IMR-90 (cell line): ENCODE results near the gene RPL27A. TPM values are rescaled to one million over a fixed set of nuclear protein-coding genes. Genes with fewer than 3 reads are reported as not detected.

Source experiments
- ATAC-seq: fragments of 200-7000 bp; cut with Tn5 transposase; 2 replicates; pipeline ENCODE4 v1.9.1; 2020; ENCODE audit warnings: low read depth, mild to moderate bottlenecking, moderate library complexity
- BruUV-seq: library from RNA; stranded (reverse); fragments of 400-500 nt; replicated peaks from 2 replicates; lab custom pipeline; 2021; lab: Mats Ljungman, UMichigan
- CTCF ChIA-PET: fragments of 300-600 bp; formaldehyde crosslinking; extraction: SDS; loops from one replicate; lab custom pipeline; 2021; ENCODE audit warnings: antibody characterized with exemption; lab: Yijun Ruan, JAX
- POLR2A ChIA-PET: fragments of 300-600 bp; sonication (Branson Sonifier 250); formaldehyde crosslinking; loops from one replicate; lab custom pipeline; 2022; ENCODE audit warnings: antibody characterized with exemption; ENCODE audit not compliant: unreplicated experiment; lab: Charles Lee
- DNase-seq: peaks from one replicate; pipeline ENCODE4 v3.0.0; 2013
- H2AFZ ChIP-seq: replicated peaks from 2 replicates; pipeline ENCODE3; 2013; ENCODE audit warnings: low read length, mild to moderate bottlenecking; ENCODE audit not compliant: poor library complexity
- H2AK5ac ChIP-seq: 2 replicates; pipeline ENCODE4 v1.6.1; 2013; ENCODE audit warnings: low read depth, low read length, inconsistent platforms
- H2AK9ac ChIP-seq: replicated peaks from 2 replicates; pipeline ENCODE3; 2013; ENCODE audit warnings: mild to moderate bottlenecking, low read depth, low read length, moderate library complexity; ENCODE audit not compliant: poor library complexity
- H2BK120ac ChIP-seq: 2 replicates; pipeline ENCODE4 v1.6.1; 2013; ENCODE audit warnings: low read depth, low read length, inconsistent platforms
- H2BK15ac ChIP-seq: 3 replicates; pipeline ENCODE4 v1.6.1; 2013; ENCODE audit warnings: low read depth, low read length, inconsistent platforms
- H2BK20ac ChIP-seq: 2 replicates; pipeline ENCODE4 v1.6.1; 2013; ENCODE audit warnings: low read depth, mild to moderate bottlenecking, inconsistent platforms, low read length, moderate library complexity
- H2BK5ac ChIP-seq: 2 replicates; pipeline ENCODE4 v1.6.1; 2013; ENCODE audit warnings: mild to moderate bottlenecking, low read depth, low read length, inconsistent platforms; ENCODE audit not compliant: poor library complexity, severe bottlenecking
- H3K14ac ChIP-seq: replicated peaks from 2 replicates; pipeline ENCODE4 v1.6.1; 2013; ENCODE audit warnings: low read depth, low read length, inconsistent platforms
- H3K18ac ChIP-seq: 2 replicates; pipeline ENCODE4 v1.6.1; 2013; ENCODE audit warnings: low read depth, low read length, control low read depth
- H3K23ac ChIP-seq: 2 replicates; pipeline ENCODE4 v1.6.1; 2013; ENCODE audit warnings: low read depth, low read length, inconsistent platforms
- H3K27ac ChIP-seq: 2 replicates; pipeline ENCODE4 v1.5.1; 2013; ENCODE audit warnings: mild to moderate bottlenecking, control low read depth, low read length; ENCODE audit not compliant: insufficient read depth
- H3K27me3 ChIP-seq: 2 replicates; pipeline ENCODE4 v1.6.1; 2013; ENCODE audit warnings: low read length; ENCODE audit not compliant: control insufficient read depth, insufficient read depth
- H3K36me3 ChIP-seq: 2 replicates; pipeline ENCODE4 v1.6.1; 2013; ENCODE audit warnings: low read length, mixed read lengths; ENCODE audit not compliant: control insufficient read depth, insufficient read depth
- H3K4ac ChIP-seq: 2 replicates; pipeline ENCODE4 v1.6.1; 2013; ENCODE audit warnings: low read depth, low read length, inconsistent platforms
- H3K4me1 ChIP-seq: 2 replicates; pipeline ENCODE4 v1.6.1; 2013; ENCODE audit warnings: low read length, mixed read lengths; ENCODE audit not compliant: control insufficient read depth, insufficient read depth
- H3K4me2 ChIP-seq: 2 replicates; pipeline ENCODE4 v1.6.1; 2013; ENCODE audit warnings: low read depth, mild to moderate bottlenecking, control low read depth, low read length, moderate library complexity
- H3K4me3 ChIP-seq: 2 replicates; pipeline ENCODE4 v1.5.1; 2013; ENCODE audit warnings: low read depth, mild to moderate bottlenecking, control low read depth, low read length, moderate library complexity; ENCODE audit not compliant: insufficient read depth
- H3K56ac ChIP-seq: 2 replicates; pipeline ENCODE4 v1.6.1; 2013; ENCODE audit warnings: low read length, inconsistent platforms; ENCODE audit not compliant: insufficient read depth; ENCODE audit errors: extremely low read depth
- H3K79me1 ChIP-seq, 2 experiments: 2 replicates each; pipeline ENCODE4 v1.6.1; 2013; ENCODE audit warnings: low read length in 2 of 2, inconsistent platforms in 1 of 2, low read depth in 1 of 2
- H3K9ac ChIP-seq: 2 replicates; pipeline ENCODE4 v1.6.1; 2013; ENCODE audit warnings: low read depth, low read length, control low read depth
- H3K9me1 ChIP-seq: 2 replicates; pipeline ENCODE4 v1.6.1; 2013; ENCODE audit warnings: low read length, inconsistent platforms; ENCODE audit not compliant: insufficient read depth
- H3K9me3 ChIP-seq: 2 replicates; pipeline ENCODE4 v1.6.1; 2013; ENCODE audit warnings: low read length; ENCODE audit not compliant: control insufficient read depth, insufficient read depth
- H4K20me1 ChIP-seq: 2 replicates; pipeline ENCODE4 v1.6.1; 2013; ENCODE audit warnings: low read length, inconsistent platforms; ENCODE audit not compliant: insufficient read depth
- H4K5ac ChIP-seq: 2 replicates; pipeline ENCODE4 v1.6.1; 2013; ENCODE audit warnings: mild to moderate bottlenecking, low read depth, low read length, control low read depth
- H4K8ac ChIP-seq, 2 experiments: 2 replicates each; pipeline ENCODE4 v1.6.1; 2013; ENCODE audit warnings: low read depth in 2 of 2, low read length in 2 of 2, control low read depth in 1 of 2, inconsistent platforms in 1 of 2
- H4K91ac ChIP-seq: 2 replicates; pipeline ENCODE4 v1.6.1; 2013; ENCODE audit warnings: low read depth, low read length, inconsistent platforms; ENCODE audit not compliant: insufficient read depth
- CEBPB ChIP-seq: IDR thresholded peaks from 2 replicates; pipeline ENCODE4 v1.6.1; 2012; ENCODE audit warnings: low read depth, low read length, improper control_type of control experiment
- CHD1 ChIP-seq: IDR thresholded peaks from 2 replicates; pipeline ENCODE4 v1.6.1; 2012; ENCODE audit warnings: low read depth, low read length, improper control_type of control experiment
- FOS ChIP-seq: fragments of 150-350 bp; IDR thresholded peaks from 2 replicates; pipeline ENCODE4 v1.6.1; 2016; ENCODE audit warnings: low read depth, low read length
- MAZ ChIP-seq: IDR thresholded peaks from 2 replicates; pipeline ENCODE4 v1.6.1; 2012; ENCODE audit warnings: low read depth, mild to moderate bottlenecking, low read length, improper control_type of control experiment, moderate library complexity, borderline replicate concordance
- MXI1 ChIP-seq: IDR thresholded peaks from 2 replicates; pipeline ENCODE4 v1.6.1; 2012; ENCODE audit warnings: low read depth, mild to moderate bottlenecking, low read length, moderate library complexity, borderline replicate concordance
- NFE2L2 ChIP-seq: fragments of 150-350 bp; IDR thresholded peaks from 2 replicates; pipeline ENCODE4 v1.6.1; 2016; ENCODE audit warnings: low read depth, mild to moderate bottlenecking, low read length
- RAD21 ChIP-seq: IDR thresholded peaks from 2 replicates; pipeline ENCODE4 v1.6.1; 2012; ENCODE audit warnings: low read length, improper control_type of control experiment
- RFX5 ChIP-seq: IDR thresholded peaks from 2 replicates; pipeline ENCODE4 v1.8.0; 2012; ENCODE audit warnings: low read depth, mild to moderate bottlenecking, low read length, moderate library complexity
- SMC3 ChIP-seq: fragments of 150-350 bp; IDR thresholded peaks from 2 replicates; pipeline ENCODE4 v1.6.1; 2016; ENCODE audit warnings: low read depth, mild to moderate bottlenecking, antibody characterized with exemption, low read length, moderate library complexity
- WGBS, 2 experiments: methylation state at CpG; one replicate each; pipeline versions ENCODE4 v1.1.5 to v1.1.7; 2013; ENCODE audit warnings: missing lambda C conversion rate in 2 of 2; ENCODE audit not compliant: insufficient read length in 1 of 2; ENCODE audit errors: extremely low coverage in 2 of 2; 5-methylcytosine and 5-hydroxymethylcytosine counted together
- dilution Hi-C: fragments of 300-500 bp; cut with HindIII; formaldehyde crosslinking; loops from one replicate; pipeline ENCODE4 v1.14.3; 2018; ENCODE audit warnings: low sequenced_read_pairs; ENCODE audit not compliant: unreplicated experiment
- in situ Hi-C: fragments of 300-500 bp; cut with MboI; formaldehyde crosslinking; loops from 3 replicates; pipeline ENCODE4 v1.14.3; 2019; ENCODE audit warnings: low sequenced_read_pairs, inconsistent platforms, mixed read lengths
- intact Hi-C: fragments of 100-400 bp; cut with micrococcal nuclease; formaldehyde crosslinking; loops from 2 replicates; pipeline ENCODE4 v1.10.0; 2022
- polyA plus RNA-seq, 3 experiments: library from polyadenylated mRNA; depleted of rRNA; stranded (reverse); fragments of >200 nt; gene quantifications; 2 replicates each; pipeline ENCODE4 v1.2.3, GENCODE V29; 2012; ENCODE audit warnings: low replicate concordance in 1 of 3
- total RNA-seq: library from RNA; depleted of rRNA; stranded (reverse); fragments of >200 nt; gene quantifications from 2 replicates; pipeline ENCODE4 v1.2.3, GENCODE V29; 2012

RPL27A gene
- total and polyA plus RNA-seq, 2 of the 4 experiments (the other 2 are of a cell fraction) = 786 to 849 TPM

DNA sequence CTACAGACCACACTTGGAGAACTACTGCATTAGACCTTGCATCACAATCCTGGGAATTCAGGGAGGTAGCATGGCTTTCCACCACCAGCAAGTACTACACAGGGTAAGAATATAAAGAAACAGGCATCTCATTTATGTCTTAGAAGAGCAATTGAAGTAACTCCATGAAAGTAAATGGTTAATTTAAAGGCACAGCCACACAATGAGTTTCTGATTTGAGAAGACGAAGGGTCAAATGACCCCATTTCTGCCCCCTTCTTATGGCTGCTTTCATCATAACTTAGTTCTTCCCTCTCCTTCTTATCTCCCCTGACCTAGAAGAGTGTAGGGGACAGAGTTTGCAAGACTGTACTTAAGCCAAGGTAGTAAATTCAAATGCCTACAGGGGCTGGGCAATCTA lies 6.1 kb upstream of the RPL27A start:
- in situ Hi-C loops = loop anchor here (25.0 kb wide), 1 partner anchor 461 kb away; no protein-coding TSS in a partner anchor
- H4K91ac ChIP-seq = no peak overlapping the region
- no peak for DNase-seq

More for the DNA sequence above, 6.1 kb upstream of the RPL27A start:
- Histone ChIP-seq H3K56ac (no peak overlapping the region), H2AFZ (no peak overlapping the region), H3K9me1 (peaks cover 19% of the 10 kb centered on the region), H3K4me2 (no peak overlapping the region), H2BK20ac (no peak overlapping the region), H3K79me1 (peaks cover 1 to 14% of the 10 kb centered on the region in 2 experiments), H4K20me1 (no peaks in the 10 kb centered on the region), H3K9ac (no peak overlapping the region), H3K36me3 (peaks cover 7% of the 10 kb centered on the region), H3K9me3 (no peaks in the 10 kb centered on the region), H3K4me3 (no peak overlapping the region), H3K23ac (no peak overlapping the region), H2AK9ac (no peak overlapping the region), H3K27me3 (no peaks in the 10 kb centered on the region), H2BK120ac (no peak overlapping the region), H4K5ac (no peak overlapping the region), H3K14ac (no peak overlapping the region), H3K18ac (no peak overlapping the region), H2AK5ac (no peak overlapping the region), H2BK5ac (no peak overlapping the region), H2BK15ac (no peak overlapping the region), H3K27ac (no peak overlapping the region), H3K4me1 (peaks cover 9% of the 10 kb centered on the region), H4K8ac (no peak overlapping the region), H3K4ac (no peak overlapping the region)
- no CpG with 5 or more reads among the region's 1 CpG for whole genome bisulfite sequencing, 2 experiments
- POLR2A ChIA-PET = no interaction called here
- dilution Hi-C loops (no loop called here), intact Hi-C loops (no loop called here)
- no peak for ATAC-seq
- no TSS peak for BruUV-seq
- CTCF ChIA-PET = no interaction called here
- TF ChIP-seq RAD21 (no peak), CHD1 (no peak), CEBPB (no peak), RFX5 (no peak), MXI1 (no peak), SMC3 (no peak), FOS (no peak), NFE2L2 (no peak), MAZ (no peak)
